Esophagus squamous epithelium (tissue), 4 donors: ENCODE results near the gene GRB7.

Experiments used
- CTCF ChIP-seq, 6 experiments: fragments of 450-650 bp in 4 of 6; fragments of 200-600 bp in 2 of 6; sonication (generic) in 2 of 6; IDR thresholded peaks; one replicate each; pipeline ENCODE4 v1.5.1; 2016 to 2019; ENCODE audit warnings: antibody characterized with exemption in 6 of 6, mild to moderate bottlenecking in 4 of 6, moderate library complexity in 4 of 6
- POLR2A ChIP-seq, 4 donors: fragments of 450-650 bp; IDR thresholded peaks; one replicate each; pipeline ENCODE4 v1.6.1; 2017; ENCODE audit warnings: antibody characterized with exemption in 4 of 4, mild to moderate bottlenecking in 4 of 4, moderate library complexity in 3 of 4

GRCh38 chr17:39761861-39762496, 24.2 kb downstream of the GRB7 start:
- TF ChIP-seq CTCF (IDR thresholded peaks at IDR 0.05): no peak
- no peak for TF ChIP-seq POLR2A (IDR thresholded peaks at IDR 0.05)
